Stimulated activated CD8-positive, alpha-beta memory T cell treated with anti-CD3 and anti-CD28 coated beads, Interleukin-4, amount 100 ng/mL, for 24 hours (primary cell): ENCODE results near the gene NINL.

ENCODE experiments used
- DNase-seq: peaks from one replicate; pipeline ENCODE4 v3.0.0-alpha.2; 2020; ENCODE audit warnings: low read depth

Gene NINL

GRCh38 chr20:25464501-25465242 lies 120.7 kb downstream of the NINL start:
- DNase-seq, result no peak

GRCh38 chr20:25461786-25462545 lies 123.4 kb downstream of the NINL start:
- no peak for DNase-seq

- no peak for DNase-seq
Observed at GRCh38 chr20:25461281-25461650, 124.1 kb downstream of the NINL start.

GRCh38 chr20:25460566-25461280 lies 124.6 kb downstream of the NINL start:
- no peak for DNase-seq

GRCh38 chr20:25459916-25460535 lies 125.3 kb downstream of the NINL start:
- DNase-seq, result no peak

- no peak for DNase-seq
Observed at GRCh38 chr20:25459111-25459830, 126.1 kb downstream of the NINL start.

- DNase-seq, result no peak
Observed at GRCh38 chr20:25457886-25458680, 127.2 kb downstream of the NINL start.

- DNase-seq, result no peak
Observed at GRCh38 chr20:25454153-25454900, 131.0 kb downstream of the NINL start.

GRCh38 chr20:25453035-25453810 lies 132.1 kb downstream of the NINL start:
- DNase-seq, result no peak

GRCh38 chr20:25452333-25452732 lies 133.0 kb downstream of the NINL start:
- no peak for DNase-seq

- DNase-seq, result no peak
Observed at GRCh38 chr20:25447671-25448070, 137.7 kb downstream of the NINL start.

GRCh38 chr20:25444556-25444955 lies 140.8 kb downstream of the NINL start:
- DNase-seq, result no peak

- DNase-seq, result no peak
Observed at GRCh38 chr20:25439328-25439727, 146.0 kb downstream of the NINL start.

GRCh38 chr20:25437153-25437581 lies 148.2 kb downstream of the NINL start:
- no peak for DNase-seq

- DNase-seq, result no peak
Observed at GRCh38 chr20:25424536-25424935, 160.8 kb downstream of the NINL start.

- no peak for DNase-seq
Observed at GRCh38 chr20:25422032-25422431, 163.3 kb downstream of the NINL start.

GRCh38 chr20:25421102-25421501 lies 164.2 kb downstream of the NINL start:
- no peak for DNase-seq

- no peak for DNase-seq
Observed at GRCh38 chr20:25418776-25419175, 166.6 kb downstream of the NINL start.

- no peak for DNase-seq
Observed at GRCh38 chr20:25408890-25409289, 176.4 kb downstream of the NINL start.
